WTC11 (cell line): Measurements from ENCODE around the gene PLIN5. TPM values are rescaled to one million over a fixed set of nuclear protein-coding genes. Genes with fewer than 3 reads are reported as not detected.

Experiments used
- ATAC-seq: fragments of 200-7000 bp; cut with Tn5 transposase; 2 replicates; pipeline ENCODE4 v1.10.0; 2021; ENCODE audit warnings: mild to moderate bottlenecking, moderate library complexity
- CTCF ChIA-PET: fragments of 300-600 bp; sonication (Branson Sonifier 250); formaldehyde crosslinking; loops from one replicate; lab custom pipeline; 2021; ENCODE audit warnings: antibody characterized with exemption; lab: Charles Lee
- POLR2A ChIA-PET: fragments of 350-600 bp; sonication (Branson Sonifier 250); formaldehyde crosslinking; loops from one replicate; lab custom pipeline; 2021; ENCODE audit warnings: antibody characterized with exemption; lab: Charles Lee
- DNase-seq: peaks from one replicate; pipeline ENCODE4 v3.0.0; 2021; ENCODE audit warnings: low spot score
- H3K27ac Mint-ChIP-seq: 2 replicates; pipeline ENCODE4 v1.8.0; 2021; ENCODE audit warnings: mixed read lengths
- H3K27me3 Mint-ChIP-seq: 2 replicates; pipeline ENCODE4 v1.8.0; 2021; ENCODE audit warnings: low read depth, mild to moderate bottlenecking, moderate library complexity, mixed read lengths
- H3K36me3 Mint-ChIP-seq: 2 replicates; pipeline ENCODE4 v1.8.0; 2021; ENCODE audit warnings: mixed read lengths
- H3K4me1 Mint-ChIP-seq: 2 replicates; pipeline ENCODE4 v1.8.0; 2022; ENCODE audit warnings: mixed read lengths
- H3K4me3 Mint-ChIP-seq: 2 replicates; pipeline ENCODE4 v1.8.0; 2021; ENCODE audit warnings: mild to moderate bottlenecking, moderate library complexity, mixed read lengths
- H3K9me3 Mint-ChIP-seq: 2 replicates; pipeline ENCODE4 v1.8.0; 2021; ENCODE audit warnings: mixed read lengths
- AFF4 ChIP-seq: sonication (generic); formaldehyde crosslinking; IDR thresholded peaks from 2 replicates; pipeline ENCODE4 v1.8.1; 2023; ENCODE audit warnings: mild to moderate bottlenecking, missing genetic modification reagents, borderline replicate concordance
- ATF1 ChIP-seq: sonication (generic); formaldehyde crosslinking; IDR thresholded peaks from 2 replicates; pipeline ENCODE4 v1.8.1; 2023; ENCODE audit warnings: mild to moderate bottlenecking, moderate library complexity, missing genetic modification reagents
- ATF2 ChIP-seq: sonication (generic); formaldehyde crosslinking; IDR thresholded peaks from 2 replicates; pipeline ENCODE4 v1.8.1; 2022; ENCODE audit warnings: low read depth, missing genetic modification reagents, borderline replicate concordance
- FOXK1 ChIP-seq: sonication (generic); formaldehyde crosslinking; IDR thresholded peaks from 2 replicates; pipeline ENCODE4 v1.8.0; 2022; ENCODE audit warnings: mild to moderate bottlenecking, moderate library complexity, missing genetic modification reagents
- MLX ChIP-seq: sonication (generic); formaldehyde crosslinking; IDR thresholded peaks from 2 replicates; pipeline ENCODE4 v1.8.1; 2023; ENCODE audit warnings: mild to moderate bottlenecking, missing genetic modification reagents, moderate library complexity
- PRRX2 ChIP-seq: fragments of 250-450 bp; sonication (Bioruptor Pico); IDR thresholded peaks from 2 replicates; pipeline ENCODE4 v1.8.0; 2021; ENCODE audit warnings: mild to moderate bottlenecking
- TCF7 ChIP-seq: sonication (generic); formaldehyde crosslinking; IDR thresholded peaks from 2 replicates; pipeline ENCODE4 v1.8.0; 2022; ENCODE audit warnings: mild to moderate bottlenecking, low read depth, missing genetic modification reagents, moderate library complexity
- TEAD1 ChIP-seq: sonication (generic); formaldehyde crosslinking; IDR thresholded peaks from 2 replicates; pipeline ENCODE4 v1.8.0; 2022; ENCODE audit warnings: mild to moderate bottlenecking, missing genetic modification reagents
- ZNF219 ChIP-seq: sonication (generic); formaldehyde crosslinking; IDR thresholded peaks from 2 replicates; pipeline ENCODE4 v1.8.0; 2023; ENCODE audit warnings: missing genetic modification reagents, mild to moderate bottlenecking, borderline replicate concordance
- ZNF263 ChIP-seq: sonication (generic); formaldehyde crosslinking; IDR thresholded peaks from 2 replicates; pipeline ENCODE4 v1.8.1; 2022; ENCODE audit warnings: low read depth, mild to moderate bottlenecking, moderate library complexity, missing genetic modification reagents
- ZNF423 ChIP-seq: fragments of 250-450 bp; sonication (Bioruptor Pico); IDR thresholded peaks from 2 replicates; pipeline ENCODE4 v2.1.2; 2022; ENCODE audit warnings: mild to moderate bottlenecking, moderate library complexity
- ZNF512 ChIP-seq: sonication (generic); formaldehyde crosslinking; IDR thresholded peaks from 2 replicates; pipeline ENCODE4 v1.8.1; 2022; ENCODE audit warnings: missing genetic modification reagents, borderline replicate concordance
- total RNA-seq: library from RNA; stranded (reverse); gene quantifications from 3 replicates; pipeline ENCODE4 v1.2.3, GENCODE V29; 2021
- TF ChIP-seq, protein P1 (sequence below): sonication (generic); formaldehyde crosslinking; conservative IDR thresholded peaks from 2 replicates; pipeline ENCODE4 v1.8.1; 2023; ENCODE audit warnings: mild to moderate bottlenecking, low read depth, missing genetic modification reagents, moderate library complexity
- TF ChIP-seq, protein P2 (sequence below): fragments of 250-450 bp; sonication (Bioruptor Pico); IDR thresholded peaks from 2 replicates; pipeline ENCODE4 v1.8.0; 2021; ENCODE audit warnings: mild to moderate bottlenecking
- TF ChIP-seq, protein P3 (sequence below): sonication (generic); formaldehyde crosslinking; IDR thresholded peaks from 2 replicates; pipeline ENCODE4 v1.8.0; 2022; ENCODE audit warnings: mild to moderate bottlenecking, missing genetic modification reagents
- TF ChIP-seq, protein P4 (sequence below): sonication (generic); formaldehyde crosslinking; IDR thresholded peaks from 2 replicates; pipeline ENCODE4 v1.8.1; 2022; ENCODE audit warnings: mild to moderate bottlenecking, missing genetic modification reagents, moderate library complexity, borderline replicate concordance

PLIN5 gene
- total RNA-seq, 1 experiment from 2014 or later = 3.9 TPM

GRCh38 chr19:4538601-4538954 is 3.6 kb upstream of the PLIN5 start (continued):
- TF ChIP-seq, protein P1, sequence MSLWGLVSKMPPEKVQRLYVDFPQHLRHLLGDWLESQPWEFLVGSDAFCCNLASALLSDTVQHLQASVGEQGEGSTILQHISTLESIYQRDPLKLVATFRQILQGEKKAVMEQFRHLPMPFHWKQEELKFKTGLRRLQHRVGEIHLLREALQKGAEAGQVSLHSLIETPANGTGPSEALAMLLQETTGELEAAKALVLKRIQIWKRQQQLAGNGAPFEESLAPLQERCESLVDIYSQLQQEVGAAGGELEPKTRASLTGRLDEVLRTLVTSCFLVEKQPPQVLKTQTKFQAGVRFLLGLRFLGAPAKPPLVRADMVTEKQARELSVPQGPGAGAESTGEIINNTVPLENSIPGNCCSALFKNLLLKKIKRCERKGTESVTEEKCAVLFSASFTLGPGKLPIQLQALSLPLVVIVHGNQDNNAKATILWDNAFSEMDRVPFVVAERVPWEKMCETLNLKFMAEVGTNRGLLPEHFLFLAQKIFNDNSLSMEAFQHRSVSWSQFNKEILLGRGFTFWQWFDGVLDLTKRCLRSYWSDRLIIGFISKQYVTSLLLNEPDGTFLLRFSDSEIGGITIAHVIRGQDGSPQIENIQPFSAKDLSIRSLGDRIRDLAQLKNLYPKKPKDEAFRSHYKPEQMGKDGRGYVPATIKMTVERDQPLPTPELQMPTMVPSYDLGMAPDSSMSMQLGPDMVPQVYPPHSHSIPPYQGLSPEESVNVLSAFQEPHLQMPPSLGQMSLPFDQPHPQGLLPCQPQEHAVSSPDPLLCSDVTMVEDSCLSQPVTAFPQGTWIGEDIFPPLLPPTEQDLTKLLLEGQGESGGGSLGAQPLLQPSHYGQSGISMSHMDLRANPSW (CRISPR knock-in tag) = no peak
- no peak for TF ChIP-seq ZNF512 (CRISPR knock-in tag)
- no peak for TF ChIP-seq ZNF219 (CRISPR knock-in tag)
- TF ChIP-seq, protein P2, sequence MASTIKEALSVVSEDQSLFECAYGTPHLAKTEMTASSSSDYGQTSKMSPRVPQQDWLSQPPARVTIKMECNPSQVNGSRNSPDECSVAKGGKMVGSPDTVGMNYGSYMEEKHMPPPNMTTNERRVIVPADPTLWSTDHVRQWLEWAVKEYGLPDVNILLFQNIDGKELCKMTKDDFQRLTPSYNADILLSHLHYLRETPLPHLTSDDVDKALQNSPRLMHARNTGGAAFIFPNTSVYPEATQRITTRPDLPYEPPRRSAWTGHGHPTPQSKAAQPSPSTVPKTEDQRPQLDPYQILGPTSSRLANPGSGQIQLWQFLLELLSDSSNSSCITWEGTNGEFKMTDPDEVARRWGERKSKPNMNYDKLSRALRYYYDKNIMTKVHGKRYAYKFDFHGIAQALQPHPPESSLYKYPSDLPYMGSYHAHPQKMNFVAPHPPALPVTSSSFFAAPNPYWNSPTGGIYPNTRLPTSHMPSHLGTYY (CRISPR knock-in tag) = no peak

DNA sequence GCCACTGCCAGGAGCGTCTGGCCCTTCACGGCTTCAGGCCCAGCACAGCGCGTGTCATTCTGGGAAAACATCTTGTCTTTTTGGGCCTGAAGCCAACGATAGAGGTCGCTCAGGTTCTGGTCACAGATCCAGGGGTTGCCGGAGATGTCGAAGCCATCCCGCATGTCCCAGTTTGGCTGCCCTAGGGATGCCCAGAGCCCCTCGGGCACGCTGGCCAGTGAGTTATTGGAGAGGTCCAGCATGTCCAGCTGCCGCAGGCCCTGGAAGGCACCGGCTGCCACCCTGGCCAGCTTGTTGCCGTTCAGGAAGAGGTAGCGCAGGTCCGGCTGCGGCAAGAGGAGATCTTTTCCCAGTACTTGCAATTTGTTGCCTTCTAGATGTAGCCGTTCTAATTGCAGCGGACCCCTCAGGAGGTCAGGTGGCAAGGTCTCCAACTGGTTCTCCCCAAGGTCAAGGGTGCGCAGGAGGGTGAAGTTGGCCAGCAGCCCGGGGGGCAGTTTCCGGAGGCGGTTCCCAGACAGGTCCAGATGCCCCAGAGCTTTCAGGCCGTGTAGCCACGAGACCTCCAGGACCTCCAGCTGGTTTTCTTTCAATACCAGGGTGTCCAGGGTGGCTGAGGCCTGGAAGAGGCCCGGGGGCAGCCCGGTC is 3.1 kb upstream of the PLIN5 start:
- H3K9me3 Mint-ChIP-seq = peaks cover 4% of the 10 kb centered on the region
- no peak overlapping the region for H3K4me3 Mint-ChIP-seq
- peak; percentile 12 for ATAC-seq
- H3K27me3 Mint-ChIP-seq = peaks cover 48% of the 10 kb centered on the region
- peak; percentile 43 for DNase-seq
- TF ChIP-seq PRRX2 (no peak), MLX (no peak), AFF4 (CRISPR knock-in tag) (no peak), ATF2 (CRISPR knock-in tag) (no peak), TEAD1 (no peak)
- H3K36me3 Mint-ChIP-seq = peaks cover 3% of the 10 kb centered on the region; the same call in 1 of the 2 replicates
- H3K4me1 Mint-ChIP-seq = peaks cover 4% of the 10 kb centered on the region; the same call in 1 of the 2 replicates
- CTCF ChIA-PET = interaction anchor here (1.0 to 11.1 kb wide), 5 partner anchors 10 to 95 kb away, joined by 3 to 285 read pairs (median 5); no protein-coding TSS in a partner anchor
- POLR2A ChIA-PET = no interaction called here
- no peak overlapping the region for H3K27ac Mint-ChIP-seq

- POLR2A ChIA-PET = no interaction called here
- peaks cover 4% of the 10 kb centered on the region; the same call in 1 of the 2 replicates for H3K4me1 Mint-ChIP-seq
- H3K4me3 Mint-ChIP-seq = no peak overlapping the region
- ATAC-seq (no peak), DNase-seq (no peak)
- peaks cover 3% of the 10 kb centered on the region; the same call in 1 of the 2 replicates for H3K36me3 Mint-ChIP-seq
- H3K27ac Mint-ChIP-seq = no peak overlapping the region
- H3K27me3 Mint-ChIP-seq = peaks cover 54% of the 10 kb centered on the region
- H3K9me3 Mint-ChIP-seq = peaks cover 4% of the 10 kb centered on the region
- CTCF ChIA-PET = interaction anchor here (1.0 to 11.1 kb wide), 4 partner anchors 11 to 100 kb away, joined by 3 to 285 read pairs (median 10); no protein-coding TSS in a partner anchor
- TF ChIP-seq PRRX2 (no peak), FOXK1 (no peak), TCF7 (no peak), ZNF219 (CRISPR knock-in tag) (no peak), ZNF423 (CRISPR knock-in tag) (no peak), TEAD1 (no peak), ATF1 (CRISPR knock-in tag) (no peak), ZNF263 (CRISPR knock-in tag) (no peak)
- TF ChIP-seq, protein P3, sequence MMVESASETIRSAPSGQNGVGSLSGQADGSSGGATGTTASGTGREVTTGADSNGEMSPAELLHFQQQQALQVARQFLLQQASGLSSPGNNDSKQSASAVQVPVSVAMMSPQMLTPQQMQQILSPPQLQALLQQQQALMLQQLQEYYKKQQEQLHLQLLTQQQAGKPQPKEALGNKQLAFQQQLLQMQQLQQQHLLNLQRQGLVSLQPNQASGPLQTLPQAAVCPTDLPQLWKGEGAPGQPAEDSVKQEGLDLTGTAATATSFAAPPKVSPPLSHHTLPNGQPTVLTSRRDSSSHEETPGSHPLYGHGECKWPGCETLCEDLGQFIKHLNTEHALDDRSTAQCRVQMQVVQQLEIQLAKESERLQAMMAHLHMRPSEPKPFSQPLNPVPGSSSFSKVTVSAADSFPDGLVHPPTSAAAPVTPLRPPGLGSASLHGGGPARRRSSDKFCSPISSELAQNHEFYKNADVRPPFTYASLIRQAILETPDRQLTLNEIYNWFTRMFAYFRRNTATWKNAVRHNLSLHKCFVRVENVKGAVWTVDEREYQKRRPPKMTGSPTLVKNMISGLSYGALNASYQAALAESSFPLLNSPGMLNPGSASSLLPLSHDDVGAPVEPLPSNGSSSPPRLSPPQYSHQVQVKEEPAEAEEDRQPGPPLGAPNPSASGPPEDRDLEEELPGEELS (CRISPR knock-in tag) = no peak
- TF ChIP-seq, protein P4, sequence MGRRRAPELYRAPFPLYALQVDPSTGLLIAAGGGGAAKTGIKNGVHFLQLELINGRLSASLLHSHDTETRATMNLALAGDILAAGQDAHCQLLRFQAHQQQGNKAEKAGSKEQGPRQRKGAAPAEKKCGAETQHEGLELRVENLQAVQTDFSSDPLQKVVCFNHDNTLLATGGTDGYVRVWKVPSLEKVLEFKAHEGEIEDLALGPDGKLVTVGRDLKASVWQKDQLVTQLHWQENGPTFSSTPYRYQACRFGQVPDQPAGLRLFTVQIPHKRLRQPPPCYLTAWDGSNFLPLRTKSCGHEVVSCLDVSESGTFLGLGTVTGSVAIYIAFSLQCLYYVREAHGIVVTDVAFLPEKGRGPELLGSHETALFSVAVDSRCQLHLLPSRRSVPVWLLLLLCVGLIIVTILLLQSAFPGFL (CRISPR knock-in tag) = no peak
Measured at GRCh38 chr19:4536798-4537197, 1.8 kb upstream of the PLIN5 start.
